IPS-NIHi7 (cell line): Measurements from ENCODE around the gene RCVRN.
"Not testable (repeated sequence)": the region's sequence is repeated elsewhere in the genome, so short reads cannot be mapped to it uniquely, and the experiment has no call there.

Experiments used
- DNase-seq: peaks from one replicate; pipeline ENCODE4 v3.0.0; 2012; ENCODE audit warnings: mixed read lengths; ENCODE audit errors: extremely low spot score

The RCVRN gene

DNA sequence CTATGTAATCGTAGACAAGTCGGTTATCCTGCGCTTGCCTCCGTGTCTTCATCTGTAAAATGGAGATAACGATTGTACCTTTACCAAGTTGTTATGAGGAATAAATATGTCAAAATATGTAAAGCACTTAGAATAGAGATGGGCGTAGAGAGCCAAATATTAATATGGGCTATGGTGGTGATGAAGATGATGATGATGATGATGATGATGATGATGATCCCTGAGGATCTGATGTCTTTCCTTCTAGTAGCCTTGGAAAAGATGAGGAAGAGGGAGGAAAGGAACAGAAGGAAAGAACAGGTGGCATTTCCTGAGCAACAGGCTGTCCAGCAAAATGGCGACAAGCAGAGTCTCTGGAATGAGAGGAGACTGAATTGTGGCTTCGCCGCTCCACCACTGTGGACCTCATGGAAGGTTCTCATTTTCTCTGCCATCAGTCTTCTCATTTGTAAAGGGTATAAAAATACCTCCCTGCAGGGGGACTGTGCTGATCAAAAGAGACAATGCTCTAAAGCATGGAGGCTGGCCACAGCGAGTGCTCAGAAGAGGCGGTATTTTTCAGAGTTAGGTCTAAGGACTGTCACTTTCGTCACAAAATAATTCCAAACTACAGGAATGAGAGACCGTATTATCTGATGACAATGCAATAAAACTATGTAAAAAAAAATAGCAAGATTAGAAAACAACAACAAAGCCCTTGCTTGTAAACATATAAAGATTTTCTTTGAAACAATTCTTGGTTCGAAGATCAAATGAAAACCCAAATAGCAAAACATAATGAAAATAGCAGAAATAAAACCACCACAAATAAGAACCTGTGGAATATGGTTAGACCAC, 17.2 kb upstream of the RCVRN start:
- no peak for DNase-seq

DNA sequence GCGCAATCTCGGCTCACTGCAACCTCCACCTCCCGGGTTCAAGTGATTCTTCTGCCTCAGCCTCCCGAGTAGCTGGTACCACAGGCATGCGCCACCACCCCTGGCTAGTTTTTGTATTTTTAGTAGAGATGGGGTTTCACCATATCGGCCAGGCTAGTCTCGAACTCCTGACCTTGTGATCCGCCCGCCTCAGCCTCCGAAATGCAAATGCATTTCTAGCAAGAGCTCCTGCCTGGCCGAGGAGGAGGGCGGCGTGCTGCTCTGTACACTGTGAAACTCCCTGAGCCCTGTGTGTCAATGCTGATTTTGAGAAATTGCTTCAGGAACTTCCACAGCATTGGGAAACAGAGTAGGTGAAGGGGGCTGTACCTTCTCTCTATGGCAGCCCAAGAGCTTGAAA, 16.1 kb upstream of the RCVRN start:
- not testable (repeated sequence) for DNase-seq

DNA sequence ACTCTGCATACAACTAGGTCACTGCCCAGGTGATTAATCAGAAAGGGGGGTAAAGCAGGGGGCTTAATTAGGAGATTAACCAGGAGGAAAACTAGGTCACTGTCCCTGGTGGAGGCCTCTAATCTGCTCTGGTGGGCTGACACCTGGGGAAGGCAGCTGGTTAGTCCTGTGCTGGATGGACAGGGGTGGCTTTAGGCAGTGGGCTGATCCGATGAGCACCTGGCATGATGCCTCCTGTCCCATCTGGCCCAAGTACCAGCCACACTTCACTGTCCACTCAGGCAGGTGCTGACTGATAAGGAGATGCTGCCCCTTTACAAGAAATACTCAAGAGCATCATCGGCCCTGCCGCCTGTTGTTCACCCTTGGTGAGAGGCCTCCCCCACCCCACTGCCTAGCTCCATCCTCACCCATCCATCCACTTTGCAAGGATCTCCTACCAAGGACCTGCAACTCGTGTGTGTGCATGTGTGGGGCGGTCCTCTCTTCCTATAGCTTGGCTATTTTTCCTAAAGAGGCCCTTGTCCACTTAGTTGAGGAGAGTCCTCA, 13.8 kb upstream of the RCVRN start:
- no peak for DNase-seq

DNA sequence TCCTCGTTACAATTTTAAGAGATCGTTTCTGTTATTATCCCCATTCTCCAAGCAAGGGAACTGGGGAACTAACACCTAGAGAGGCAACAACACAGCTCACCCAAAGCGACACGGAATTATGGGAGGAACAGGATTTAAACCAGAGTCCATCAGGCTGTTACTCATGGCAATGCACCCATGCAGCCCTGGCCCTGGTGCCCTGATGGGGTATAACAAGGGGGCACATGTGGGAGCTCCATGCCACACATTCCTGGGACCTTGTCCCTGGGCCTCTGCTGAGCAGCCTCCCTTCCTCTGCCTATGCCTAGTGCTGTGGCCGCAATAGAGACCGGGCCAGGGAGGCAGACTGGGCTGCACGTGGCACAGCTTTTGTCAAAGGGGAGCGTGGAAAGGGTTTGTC, 13.3 kb upstream of the RCVRN start:
- DNase-seq, result no peak

DNA sequence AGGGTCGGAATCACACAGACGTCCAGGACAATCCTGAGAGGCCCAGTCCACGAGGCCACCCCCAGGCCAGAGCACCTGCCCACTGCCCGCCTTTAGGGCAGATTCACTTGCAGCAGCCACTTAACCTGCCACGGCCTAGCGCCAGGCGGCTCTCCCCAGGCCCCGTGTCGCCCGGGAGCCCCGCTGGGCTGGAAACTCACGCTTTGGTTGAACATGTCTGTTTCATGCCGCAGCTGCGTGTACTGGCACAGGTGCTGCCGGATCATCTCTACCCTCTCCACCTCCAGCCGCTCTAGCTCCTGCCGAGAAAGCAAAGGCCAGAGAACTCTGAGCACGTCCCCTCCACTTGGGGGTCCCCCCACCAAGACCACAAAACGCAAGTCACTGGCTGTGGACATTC, 12.7 kb upstream of the RCVRN start:
- no peak for DNase-seq

DNA sequence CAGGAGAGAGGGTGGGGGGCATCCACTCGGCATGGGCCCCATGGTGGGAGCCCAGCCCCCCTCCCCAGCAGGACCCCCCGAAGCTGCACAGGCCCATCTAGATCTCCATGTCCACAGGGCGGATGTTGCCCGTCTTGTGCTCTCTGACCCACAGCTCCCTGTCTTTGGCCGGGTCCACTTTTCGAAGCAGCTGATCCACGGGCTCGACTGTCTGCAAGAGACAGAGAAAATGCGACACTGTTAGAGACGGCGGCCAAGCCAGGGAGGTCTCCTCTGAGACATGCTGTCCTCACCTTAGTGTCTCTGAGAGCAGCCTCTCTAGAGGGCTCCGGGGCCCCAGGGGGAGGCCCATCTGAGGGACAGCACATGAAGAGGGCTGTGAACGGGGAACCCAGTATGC, 12.1 kb upstream of the RCVRN start:
- DNase-seq, result no peak

DNA sequence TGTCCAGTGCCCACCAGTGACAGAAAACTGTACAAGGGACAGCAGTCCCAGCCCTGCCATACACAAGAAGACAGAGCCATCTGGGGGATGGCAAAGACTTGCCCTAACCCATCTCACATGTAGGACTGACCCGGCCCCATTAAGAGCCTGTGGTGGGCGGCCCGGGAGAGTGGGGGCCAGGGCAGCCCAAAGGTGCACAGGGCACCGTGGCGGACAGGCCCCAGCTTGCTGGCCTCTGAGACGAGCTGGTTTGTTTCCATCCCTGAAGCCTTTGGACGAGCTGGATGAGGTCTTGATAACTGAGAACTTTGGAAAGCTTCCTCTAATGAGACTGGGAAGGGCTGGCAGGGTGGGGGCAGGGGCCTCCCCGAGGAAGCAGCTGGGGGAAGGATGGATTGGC, 11.0 kb upstream of the RCVRN start:
- no peak for DNase-seq

DNA sequence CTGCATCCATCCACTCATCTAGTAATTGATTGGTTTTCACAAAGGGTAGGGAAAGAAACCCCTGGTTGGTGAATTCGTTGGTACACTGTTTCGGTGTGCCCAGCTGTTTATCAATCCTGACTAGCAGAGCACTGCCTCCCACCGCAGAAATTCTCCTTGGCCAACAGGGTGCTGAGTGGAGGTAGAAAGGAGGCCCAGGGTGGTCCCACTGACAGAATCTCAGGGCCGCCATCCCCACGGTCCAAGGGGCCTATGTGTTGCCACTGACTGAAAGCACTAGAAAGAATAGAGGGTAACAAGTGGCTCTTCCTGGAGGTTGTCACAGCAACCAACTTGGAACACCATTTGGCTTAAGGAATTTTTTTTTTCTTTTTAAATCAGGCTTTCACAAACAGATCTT, 8.4 kb upstream of the RCVRN start:
- DNase-seq, result no peak

DNA sequence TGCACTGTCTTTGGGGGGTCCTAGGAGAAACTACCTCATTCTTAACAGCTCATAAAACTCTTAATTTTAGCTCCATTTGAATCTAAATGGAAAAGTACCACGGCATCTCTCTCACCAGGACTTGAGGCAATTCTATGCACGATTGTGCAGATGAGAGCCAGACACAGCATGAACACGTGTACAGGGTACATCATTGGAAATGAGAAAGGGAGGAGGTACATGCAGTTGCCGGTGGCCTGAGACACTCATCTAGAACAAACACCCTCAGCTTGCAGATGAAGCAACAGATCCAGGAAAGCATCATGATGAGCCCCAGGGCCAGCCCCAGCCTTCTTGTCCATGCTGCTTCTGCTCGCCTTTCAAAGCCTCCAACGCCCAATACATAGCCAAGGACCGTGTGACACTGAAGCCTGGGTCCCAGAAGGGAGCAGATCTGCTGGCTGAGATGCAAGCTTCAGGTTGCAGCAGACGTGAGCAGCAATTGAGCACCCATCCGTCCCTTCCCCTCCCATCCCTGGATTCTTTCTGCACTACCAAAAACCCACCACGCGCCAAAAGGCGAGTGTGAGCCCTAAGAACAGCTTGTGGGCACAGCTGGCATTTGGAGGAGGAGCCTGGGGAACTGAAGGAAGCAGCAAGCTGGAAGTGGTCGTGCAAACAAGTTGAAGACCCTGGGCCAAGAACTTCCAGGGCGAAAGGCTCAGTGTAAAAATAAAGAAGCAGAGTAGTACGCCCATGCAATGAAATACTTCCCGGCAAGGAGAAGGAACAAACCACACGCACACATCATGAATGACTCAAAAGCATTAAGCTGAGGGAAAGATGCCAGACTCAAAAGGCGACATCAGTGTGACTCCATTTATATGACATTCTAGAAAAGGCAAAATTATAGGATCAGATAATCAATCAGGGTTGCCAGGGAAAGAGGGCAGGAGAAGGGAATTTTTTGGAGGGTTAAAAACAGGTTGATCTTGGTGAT, 7.3 kb upstream of the RCVRN start:
- no peak for DNase-seq

DNA sequence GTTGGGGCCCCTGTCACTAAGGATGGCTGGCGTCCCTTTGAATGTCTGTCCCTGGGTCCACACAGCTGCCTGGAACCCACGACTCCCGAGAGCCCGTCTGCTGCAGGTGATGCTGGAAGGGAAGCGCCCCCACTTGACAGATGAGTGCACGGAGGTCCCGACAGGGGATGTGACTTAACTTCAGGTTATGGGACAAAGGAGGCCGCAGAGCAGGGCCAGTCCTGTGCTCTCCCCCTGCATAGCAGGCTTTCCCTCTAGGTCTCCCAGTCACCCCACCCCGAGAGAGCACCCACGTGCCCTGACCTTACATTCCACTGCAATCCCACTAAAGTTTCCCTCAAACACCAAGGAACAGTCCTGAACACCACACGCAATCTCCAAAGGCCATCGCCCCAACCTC, 6.0 kb upstream of the RCVRN start:
- DNase-seq, result no peak

DNA sequence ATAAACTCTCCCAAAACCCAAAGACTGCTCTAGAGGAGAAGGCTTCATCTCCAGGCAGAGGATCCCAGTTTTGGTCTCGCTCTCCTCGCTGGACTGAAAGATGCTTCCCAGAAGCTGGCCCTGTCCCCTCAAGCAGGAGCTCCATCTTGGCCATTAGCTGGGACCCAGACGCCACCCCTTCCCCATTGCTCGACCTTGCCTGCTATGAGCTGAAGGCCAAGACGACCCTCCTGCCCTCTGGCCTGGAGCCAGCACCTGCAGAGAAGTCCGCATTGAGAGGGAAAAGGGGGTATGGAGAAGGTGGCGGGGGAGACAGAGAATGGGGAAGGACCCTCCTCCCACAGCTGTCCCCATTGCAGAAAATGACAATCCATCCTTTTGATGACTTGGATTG, 3.6 kb upstream of the RCVRN start:
- DNase-seq, result no peak

DNA sequence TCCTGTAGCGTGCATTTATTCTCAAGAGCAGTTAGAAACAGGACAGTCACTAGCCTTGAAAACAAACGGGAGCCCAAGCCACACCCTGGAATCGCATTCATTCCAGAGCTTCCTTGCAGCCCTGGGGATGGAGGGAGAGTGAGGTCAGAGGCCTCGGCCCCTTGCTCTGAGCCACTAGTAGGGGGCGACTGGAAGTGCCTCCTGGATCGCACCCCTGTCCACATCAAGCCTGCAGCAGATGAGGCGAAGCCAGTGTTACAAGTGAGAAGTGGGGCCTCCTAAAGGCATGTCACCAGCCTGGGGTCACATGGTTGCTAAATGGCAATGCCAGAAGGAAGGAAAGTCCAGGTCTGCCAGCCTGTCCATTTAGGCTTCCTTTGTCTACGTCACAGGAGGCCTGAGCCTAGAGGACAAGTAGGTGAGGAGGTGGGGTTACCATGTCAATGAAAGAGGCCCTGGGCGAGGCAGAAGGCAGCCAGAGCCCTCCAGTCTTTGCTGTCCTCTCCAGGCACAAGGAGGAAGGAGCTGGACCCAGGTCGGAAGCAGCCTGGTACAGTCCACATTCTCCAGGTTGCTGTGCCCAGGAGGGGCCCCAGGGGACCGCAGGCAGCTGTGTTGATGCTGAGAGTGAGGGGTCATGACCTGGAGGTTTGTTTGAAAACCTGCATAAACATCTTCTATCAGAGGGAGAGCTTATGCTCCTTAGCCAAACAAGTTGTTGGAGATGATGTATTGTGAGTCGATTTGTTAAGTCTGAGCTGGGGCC, 3.0 kb upstream of the RCVRN start:
- DNase-seq, result peak; percentile 36

DNA sequence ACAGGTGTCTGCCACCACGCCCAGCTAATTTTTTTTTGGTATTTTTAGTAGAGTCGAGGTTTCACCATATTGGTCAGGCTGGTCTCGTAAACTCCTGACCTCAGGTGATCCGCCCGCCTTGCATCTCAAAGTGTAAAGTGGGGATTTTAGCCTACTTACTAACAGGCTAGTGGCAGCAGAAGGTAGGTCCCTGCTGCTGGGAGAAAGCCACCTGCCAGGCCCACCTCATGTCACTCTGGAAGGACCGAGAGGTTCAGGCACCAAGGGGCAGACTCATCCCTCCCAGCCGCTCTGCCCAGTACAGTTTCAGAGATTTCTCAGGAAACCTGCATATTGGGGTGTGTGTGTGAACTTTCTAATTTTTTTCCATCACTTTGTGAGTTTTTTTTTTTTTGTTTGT, 2.1 kb upstream of the RCVRN start:
- no peak for DNase-seq

DNA sequence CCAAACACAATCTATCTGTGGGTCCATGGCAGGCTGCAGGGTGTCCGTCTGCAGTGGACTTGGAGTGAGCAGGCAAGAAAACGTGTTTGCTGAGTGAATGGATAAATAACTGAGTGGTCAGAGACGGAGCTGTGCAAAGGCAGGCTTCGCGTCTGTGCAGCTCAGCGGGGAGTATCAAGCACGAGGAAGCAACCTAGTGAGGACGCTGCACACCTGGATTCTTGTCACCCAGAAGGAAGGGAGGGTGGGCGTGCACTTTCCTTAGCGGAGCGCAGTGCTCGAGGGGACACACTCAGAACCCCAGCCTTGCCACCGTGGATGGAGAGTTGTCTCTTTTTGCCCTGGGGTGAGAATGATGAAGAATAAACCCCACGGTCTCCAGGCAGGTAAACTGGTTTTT, 1.5 kb upstream of the RCVRN start:
- no peak for DNase-seq

DNA sequence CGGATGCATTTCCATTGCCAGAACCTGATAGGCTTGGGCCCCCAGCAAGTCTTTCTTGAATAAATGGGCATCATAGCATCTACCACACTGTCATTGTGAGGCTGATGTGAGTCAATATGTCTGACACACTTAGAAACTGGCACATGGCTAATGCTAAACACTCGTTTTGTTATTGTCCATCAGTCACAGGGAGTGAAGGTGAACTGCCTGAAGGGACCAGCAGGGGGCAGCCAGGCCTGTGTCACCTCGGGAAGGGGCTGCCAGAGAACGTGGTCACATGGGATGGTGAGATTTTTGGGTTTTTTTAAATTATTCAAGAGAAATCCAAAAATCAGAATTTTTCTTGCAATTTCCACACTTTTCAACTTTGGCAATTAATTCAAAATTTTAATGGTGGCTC, 831 bp upstream of the RCVRN start:
- DNase-seq, result peak; percentile 88

DNA sequence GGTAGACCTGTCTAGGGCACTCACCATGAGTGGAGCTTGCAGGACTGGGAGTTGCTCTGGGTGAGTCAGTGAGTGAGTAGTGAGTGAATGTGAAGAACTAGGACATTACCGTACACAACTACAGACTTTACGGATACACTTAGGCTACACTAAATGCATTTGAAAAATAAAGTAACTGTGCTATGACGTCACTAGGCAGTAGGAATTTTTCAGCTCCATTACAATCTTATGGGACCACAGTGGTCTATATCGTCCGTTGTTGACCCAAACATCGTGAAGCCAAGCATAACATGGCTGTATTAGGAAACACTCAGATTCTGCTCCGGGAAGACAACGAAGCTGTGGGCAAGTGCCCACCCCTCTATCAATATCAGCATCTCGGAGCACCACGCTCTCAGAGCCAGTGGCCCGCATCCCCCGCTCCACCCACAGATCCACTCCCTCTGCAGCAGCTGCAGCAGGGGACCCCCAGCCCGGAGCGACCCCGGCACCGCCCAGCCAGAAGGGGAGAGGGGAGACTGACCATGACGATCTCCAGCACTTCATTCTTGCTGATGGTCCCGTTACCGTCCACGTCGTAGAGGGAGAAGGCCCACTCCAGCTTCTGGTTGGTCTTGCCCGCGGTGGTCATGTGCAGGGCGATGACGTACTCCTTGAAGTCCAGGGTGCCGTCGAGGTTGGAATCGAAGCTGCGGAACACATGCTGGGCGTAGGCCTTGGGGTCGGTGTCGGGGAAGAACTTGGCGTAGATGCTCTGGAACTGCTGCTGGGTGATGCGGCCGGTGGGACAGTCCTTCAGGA, 594 bp downstream of the RCVRN start:
- no peak for DNase-seq

DNA sequence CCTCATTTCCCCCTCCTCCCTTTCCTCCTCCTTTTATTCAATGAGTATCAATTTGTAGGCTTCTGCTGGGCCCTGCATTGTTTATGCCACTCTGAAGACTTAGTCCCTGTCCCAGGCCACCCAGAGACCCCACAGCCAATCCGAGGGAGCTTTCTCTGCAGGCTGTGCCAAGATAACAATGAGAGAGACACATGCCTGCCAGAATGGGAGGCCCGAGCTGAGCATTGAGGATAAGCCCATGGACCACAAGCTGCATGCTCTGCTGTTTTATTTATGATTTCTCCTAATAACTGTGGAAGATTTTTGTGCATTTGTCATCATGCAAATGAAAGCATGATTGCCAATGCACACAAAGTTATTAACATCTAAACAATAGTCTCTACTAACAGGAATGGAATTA, 3.0 kb downstream of the RCVRN start:
- no peak for DNase-seq

DNA sequence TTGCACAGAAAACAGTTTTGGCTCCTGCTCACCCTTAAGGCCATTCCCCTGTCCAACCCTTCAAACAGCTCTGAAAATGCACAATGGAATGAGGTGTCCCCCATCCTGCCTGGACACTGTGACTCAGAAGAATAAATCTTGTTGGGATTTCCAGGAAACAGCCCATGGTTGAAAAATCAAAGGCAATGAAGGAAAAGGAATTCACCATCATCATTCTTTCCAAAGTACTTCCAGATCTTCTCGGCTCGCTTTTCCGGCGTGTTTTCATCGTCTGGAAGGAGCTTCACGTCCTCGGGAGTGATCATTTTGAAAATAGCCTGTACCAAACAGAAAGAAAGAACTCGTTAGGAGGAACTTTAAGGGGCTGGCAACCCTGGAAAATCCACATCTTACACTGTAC, 4.3 kb downstream of the RCVRN start:
- no peak for DNase-seq

DNA sequence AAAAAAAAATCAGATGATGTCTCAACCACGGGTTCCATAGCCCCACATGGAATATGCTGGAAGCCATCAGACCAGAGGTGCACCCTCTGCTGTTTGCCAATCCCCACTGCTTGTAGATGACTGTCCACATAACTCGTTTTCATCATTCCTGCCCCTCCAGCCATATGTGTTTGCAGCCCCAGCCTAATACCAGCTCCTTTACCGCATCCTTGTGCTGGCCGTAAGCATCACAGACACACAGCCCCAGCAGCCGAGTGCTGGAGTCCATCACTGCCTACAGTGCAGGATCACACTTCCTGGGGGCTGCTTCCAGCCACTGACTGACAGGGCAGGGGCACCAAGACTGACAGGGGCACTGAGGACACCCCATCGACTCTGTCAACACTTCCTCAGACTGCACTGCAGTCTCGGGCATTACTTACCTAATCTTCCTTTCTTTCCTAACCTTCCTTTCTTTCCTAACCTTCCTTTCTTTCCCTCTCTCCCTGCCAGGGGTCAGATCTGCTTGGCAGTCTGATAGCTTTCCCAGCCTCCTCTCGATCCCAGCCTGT, 5.0 kb downstream of the RCVRN start:
- no peak for DNase-seq

DNA sequence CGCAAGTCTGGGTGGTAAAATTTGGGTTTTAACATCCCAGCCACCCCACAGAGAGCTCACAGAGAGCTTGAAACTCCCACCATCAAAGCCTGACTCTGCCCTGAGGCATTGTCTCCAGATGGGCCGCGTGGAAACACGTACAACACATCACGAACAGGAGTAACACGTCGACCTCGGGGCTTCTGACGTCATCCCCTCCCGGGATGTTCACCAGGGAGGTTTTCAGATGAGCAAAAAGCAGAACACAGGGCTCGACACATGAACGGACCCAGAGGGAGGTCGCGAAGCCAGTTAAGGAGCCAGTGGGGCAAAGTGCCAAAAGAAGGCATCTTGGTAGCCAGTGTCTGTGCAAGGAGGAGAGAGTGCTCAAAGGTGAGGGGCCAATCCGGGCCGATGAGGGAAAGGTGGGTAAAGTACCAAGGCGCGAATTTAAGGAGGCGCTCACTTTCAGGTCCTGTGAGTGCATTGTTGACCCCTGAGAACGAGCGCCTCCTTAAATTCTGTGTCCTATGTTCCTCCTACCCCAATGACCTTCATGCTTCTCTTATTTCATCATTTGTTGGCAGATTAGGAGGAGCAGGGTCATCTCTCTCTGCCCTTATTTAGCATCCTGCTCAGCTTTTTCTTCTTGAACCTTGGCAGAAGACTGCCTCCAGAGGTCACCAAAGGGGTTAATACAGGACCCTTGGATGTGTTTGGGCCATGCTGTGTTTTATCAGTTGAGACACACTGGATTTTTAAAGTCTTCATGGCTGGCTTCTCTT, 5.6 kb downstream of the RCVRN start:
- DNase-seq, result no peak
